GM19397 (cell line): ENCODE data around the gene PURB.
A peak's percentile ranks its signal among the peaks of the same experiment; 100 is the strongest.
"Not testable (repeated sequence)": the region's sequence is repeated elsewhere in the genome, so short reads cannot be mapped to it uniquely, and the experiment has no call there.

ENCODE experiments used
- ATAC-seq: cut with Tn5 transposase; IDR thresholded peaks from one replicate; pipeline ENCODE4 v1.9.1; 2021; ENCODE audit warnings: mild to moderate bottlenecking, moderate library complexity; ENCODE audit not compliant: unreplicated experiment

PURB gene

GRCh38 chr7:44893710-44894234 lies 8.4 kb upstream of the PURB start:
- no peak for ATAC-seq

DNA sequence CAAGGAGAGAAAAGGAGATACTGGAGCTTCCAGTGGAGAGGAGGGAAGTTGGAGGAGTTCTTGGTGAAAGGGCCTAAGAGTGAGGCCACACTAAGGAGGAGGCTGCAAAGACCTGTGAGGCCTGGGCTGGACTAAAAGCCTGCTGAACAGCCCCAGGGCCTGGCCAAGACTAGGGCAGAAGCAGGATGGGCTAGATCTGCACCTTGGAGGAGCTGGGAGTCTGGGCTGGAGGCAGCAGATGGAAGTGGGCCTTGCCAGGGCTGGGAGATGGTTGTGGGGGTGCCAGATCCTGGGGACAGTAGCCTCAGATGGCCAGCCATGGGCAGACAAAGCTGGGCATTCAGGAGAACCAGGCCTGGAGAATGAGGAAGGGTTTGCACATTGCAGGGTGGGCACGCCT lies 6.5 kb upstream of the PURB start:
- ATAC-seq, result no peak

- no peak for ATAC-seq
These were observed 6.0 kb upstream of the PURB start for GRCh38 chr7:44891372-44891771.

GRCh38 chr7:44889086-44889781 lies 3.9 kb upstream of the PURB start:
- ATAC-seq, result no peak

- ATAC-seq, result no peak
These were observed 2.0 kb upstream of the PURB start for GRCh38 chr7:44887293-44887692.

DNA sequence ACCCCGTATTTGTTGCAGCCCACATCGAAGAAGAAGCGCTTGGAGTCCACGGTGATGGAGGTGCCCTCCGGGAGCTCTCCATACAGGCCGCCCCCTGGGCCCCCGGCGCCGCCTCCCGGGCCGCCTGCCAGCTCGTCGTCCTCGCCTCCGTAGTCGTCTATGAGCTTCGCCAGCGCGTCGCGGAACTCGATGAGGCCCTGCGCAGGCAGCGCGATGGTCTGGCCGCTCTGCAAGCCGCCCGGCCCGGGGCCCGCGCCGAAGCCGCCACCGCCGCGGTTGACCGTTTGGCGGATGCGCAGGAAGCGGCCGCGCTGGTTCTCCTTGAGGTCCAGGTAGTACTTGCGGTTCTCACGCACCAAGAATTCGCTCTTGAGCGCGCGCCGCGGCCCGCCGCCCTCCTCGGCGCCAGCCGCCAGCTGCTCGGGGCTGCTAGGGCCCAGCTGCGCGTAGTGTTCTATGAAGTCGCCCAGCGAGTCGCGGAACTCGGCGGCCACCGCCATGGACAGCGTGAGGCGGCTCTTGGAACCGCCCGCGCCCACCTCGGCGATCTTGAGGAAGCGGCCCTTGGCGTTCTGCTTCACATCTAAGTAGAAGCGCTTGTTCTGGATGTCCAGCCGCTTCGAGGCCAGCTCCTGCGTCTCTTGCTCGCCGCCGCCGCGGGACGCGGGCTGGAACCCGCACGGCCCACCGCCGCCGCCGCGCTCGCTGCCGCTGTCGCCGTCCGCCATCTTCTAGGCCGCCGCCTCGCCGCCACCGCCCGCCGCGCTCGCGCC lies 523 bp downstream of the PURB start:
- ATAC-seq, result peak; percentile 36

- ATAC-seq, result no peak
These were observed 1.2 kb downstream of the PURB start for GRCh38 chr7:44883961-44884620.

DNA sequence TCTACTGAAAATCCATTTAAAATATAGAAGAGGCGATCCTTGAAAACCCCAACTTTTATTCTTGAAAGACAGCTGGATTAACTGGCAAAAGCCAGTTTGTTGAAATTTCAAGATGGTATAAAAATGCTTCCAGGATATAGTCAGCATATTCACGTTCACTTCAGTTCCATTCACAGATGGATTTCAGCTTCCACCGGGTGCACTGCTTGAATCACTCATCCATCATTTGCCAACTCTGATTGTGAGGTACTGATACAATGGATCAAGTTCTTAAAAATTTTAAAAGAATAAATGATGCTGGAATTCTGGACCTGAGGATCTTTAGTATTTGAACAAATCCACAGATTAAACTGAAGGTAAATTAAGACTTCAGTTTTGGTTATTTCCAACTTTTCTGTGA lies 2.4 kb downstream of the PURB start:
- no peak for ATAC-seq

DNA sequence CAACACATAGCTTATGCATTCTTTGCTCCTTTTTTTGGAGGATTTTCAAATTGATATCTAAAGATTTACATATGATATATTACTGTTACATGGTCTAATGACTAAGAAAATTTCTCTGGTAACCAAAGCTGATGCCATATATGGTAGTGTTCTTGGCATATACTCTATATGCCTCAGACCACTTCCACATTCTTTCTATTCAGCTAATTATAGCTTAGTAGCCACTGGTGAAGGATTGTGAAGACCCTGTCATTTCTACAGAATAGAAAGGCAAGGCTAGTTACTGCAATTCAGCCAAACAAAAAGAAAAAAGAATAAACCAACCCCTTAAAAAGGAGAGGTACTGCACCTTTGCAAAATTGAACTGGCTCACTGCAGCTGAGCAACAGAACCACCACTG lies 3.7 kb downstream of the PURB start:
- no peak for ATAC-seq

DNA sequence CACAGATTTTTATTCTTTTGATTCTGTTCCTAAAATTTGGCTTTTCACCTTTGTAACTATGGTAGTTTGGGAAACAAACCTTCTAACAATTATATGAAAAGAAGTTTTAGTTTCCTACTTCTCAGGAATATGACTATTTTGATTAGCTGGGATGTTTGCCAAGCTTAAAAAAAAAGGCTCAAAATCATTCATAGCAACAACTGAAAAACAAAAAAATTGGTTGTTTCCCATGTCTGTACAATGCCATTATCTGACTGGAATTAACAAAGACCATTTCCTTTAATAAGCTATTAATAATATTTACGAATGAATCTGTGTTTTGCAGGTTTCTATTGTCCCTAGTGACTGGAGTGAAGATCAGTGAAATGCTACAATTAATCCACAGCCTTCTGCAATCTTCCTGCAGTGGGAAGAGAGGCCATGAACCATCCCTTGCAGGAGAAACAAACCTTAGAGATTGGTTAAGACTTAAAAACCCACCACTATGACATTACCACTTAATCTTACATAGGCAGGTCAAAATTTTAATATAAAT lies 4.2 kb downstream of the PURB start:
- no peak for ATAC-seq

- ATAC-seq, result no peak
These were observed 4.9 kb downstream of the PURB start for GRCh38 chr7:44880317-44881018.

DNA sequence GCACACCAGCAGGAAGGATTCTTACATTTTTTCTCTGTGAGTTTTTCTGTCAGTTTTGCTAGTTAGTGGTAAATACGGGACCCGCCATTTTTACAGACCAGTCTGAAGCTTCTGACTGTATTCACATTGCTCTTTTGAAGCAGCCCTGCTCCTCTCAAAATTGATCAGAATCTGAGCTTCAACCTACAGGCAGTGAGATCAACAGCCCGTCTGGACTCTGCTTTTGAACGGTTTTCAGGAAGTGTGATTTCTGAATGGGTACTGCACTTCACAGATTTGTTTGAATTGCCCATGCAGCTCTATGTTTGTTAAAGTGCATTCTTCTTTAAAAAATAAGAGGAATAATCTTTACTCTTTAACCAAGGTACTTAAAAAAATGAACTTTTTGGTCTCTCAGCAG lies 8.9 kb downstream of the PURB start:
- no peak for ATAC-seq

GRCh38 chr7:44875241-44875640 lies 10.1 kb downstream of the PURB start:
- ATAC-seq, result no peak

DNA sequence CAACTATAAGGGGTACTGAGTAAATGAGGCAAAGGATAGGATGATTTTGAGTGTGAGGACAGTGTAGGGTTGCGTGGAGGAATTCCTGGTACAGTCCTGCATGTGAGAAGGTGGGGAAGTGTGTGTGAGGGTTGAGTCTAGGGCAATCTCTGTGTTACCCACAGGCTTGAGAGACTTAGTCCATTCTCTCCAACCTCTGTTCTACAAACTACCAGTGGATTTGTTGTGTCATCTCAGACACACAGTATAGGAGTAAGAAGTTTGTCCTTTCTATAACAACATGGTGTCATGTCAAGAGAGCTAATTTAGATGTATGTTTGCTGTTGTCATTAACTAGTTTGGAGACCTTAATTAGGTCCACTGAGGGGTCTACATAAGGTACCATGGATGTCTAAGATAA lies 12.5 kb downstream of the PURB start:
- ATAC-seq, result no peak

- not testable (repeated sequence) for ATAC-seq
These were observed 13.4 kb downstream of the PURB start for GRCh38 chr7:44871918-44872317.

DNA sequence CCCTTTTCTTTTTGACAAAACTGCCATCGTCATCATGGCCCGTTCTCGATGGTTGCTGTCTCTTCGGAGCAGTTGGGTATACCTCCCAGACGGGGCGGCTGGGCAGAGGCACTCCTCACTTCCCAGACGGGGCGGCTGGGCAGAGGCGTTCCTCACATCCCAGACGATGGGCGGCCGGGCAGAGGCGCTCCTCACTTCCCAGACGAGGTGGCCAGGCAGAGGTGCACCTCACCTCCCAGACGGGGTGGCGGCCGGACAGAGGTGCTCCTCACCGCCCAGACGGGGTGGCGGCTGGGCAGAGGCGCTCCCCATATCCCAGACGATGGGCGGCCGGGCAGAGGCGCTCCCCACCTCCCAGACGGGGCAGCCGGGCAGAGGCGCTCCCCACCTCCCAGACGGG lies 14.6 kb downstream of the PURB start:
- not testable (repeated sequence) for ATAC-seq

DNA sequence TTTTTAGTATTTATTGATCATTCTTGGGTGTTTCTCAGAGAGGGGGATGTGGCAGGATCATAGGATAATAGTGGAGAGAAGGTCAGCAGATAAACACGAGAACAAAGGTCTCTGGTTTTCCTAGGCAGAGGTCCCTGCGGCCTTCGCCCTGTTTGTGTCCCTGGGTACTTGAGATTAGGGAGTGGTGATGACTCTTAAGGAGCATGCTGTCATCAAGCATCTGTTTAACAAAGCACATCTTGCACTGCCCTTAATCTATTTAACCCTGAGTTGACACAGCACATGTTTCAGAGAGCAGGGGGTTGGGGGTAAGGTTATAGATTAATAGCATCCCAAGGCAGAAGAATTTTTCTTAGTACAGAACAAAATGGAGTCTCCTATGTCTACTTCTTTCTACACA lies 15.0 kb downstream of the PURB start:
- ATAC-seq, result not testable (repeated sequence)

DNA sequence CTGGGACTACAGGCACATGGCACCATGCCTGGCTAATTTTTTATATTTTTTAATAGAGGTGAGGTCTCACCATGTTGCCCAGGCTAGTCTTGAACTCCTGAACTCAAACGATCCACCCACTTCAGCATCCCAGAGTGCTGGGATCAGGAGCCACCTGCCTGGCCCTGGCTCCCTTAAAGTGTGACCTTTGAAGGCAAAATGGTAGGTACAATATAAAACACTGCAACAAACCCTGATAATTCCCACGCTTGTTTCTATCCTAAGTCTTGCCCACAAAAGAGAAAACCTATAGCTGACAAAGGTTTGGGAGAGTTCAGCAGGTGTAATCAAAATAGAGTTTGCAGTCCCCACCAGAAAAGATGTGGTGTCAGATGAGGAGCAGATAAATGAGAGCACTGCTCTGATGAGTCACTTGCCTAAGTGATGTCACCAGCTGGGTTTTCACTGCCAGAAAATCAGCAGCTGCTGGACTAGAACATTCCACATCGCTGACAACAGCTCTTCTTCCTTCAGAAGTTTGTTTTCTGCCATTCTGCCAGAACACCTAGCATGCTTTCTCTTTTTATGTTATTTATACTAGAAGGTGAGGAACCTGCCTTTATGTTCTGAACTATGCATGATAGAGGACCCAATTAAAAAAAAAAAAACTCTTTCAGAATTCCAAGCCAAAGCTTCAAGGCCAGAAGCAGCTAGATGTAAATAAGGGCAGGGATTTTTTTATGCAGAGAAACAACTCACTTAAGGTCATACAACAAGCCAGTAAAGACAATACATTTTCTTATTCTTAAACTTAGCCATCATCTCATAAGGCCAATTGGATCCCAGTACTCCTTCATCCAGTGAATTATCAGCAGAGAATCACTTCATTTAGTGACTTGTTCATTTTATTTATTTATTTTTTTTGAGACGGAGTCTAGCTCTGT lies 18.0 kb downstream of the PURB start:
- no peak for ATAC-seq

GRCh38 chr7:44861949-44862348 lies 23.4 kb downstream of the PURB start:
- not testable (repeated sequence) for ATAC-seq

- no peak for ATAC-seq
These were observed 27.2 kb downstream of the PURB start for GRCh38 chr7:44858161-44858560.
